Spleen (tissue), 11 donors: ENCODE measurements around the gene PRRX2. TPM values are rescaled to one million over a fixed set of nuclear protein-coding genes. Genes with fewer than 3 reads are reported as not detected.

ENCODE experiments used
- DNase-seq: peaks from one replicate; pipeline ENCODE4 v3.0.0-alpha.2; 2020
- H3K27ac ChIP-seq, 8 donors: fragments of 200-600 bp; sonication (generic) in 7 of 8; 1 replicate in 4 of 8; 2 replicates in 4 of 8; pipeline versions ENCODE4 v1.5.0 to v1.8.0; 2016 to 2021; ENCODE audit warnings: inconsistent platforms in 4 of 8, mild to moderate bottlenecking in 4 of 8, moderate library complexity in 1 of 8
- H3K27me3 ChIP-seq, 7 donors: fragments of 200-600 bp; sonication (generic) in 6 of 7; replicated peaks in 1 of 7; 1 replicate in 4 of 7; 2 replicates in 3 of 7; pipeline versions ENCODE4 v1.5.0 to v1.8.0; 2016 to 2021; ENCODE audit warnings: inconsistent platforms in 3 of 7, mild to moderate bottlenecking in 1 of 7
- H3K36me3 ChIP-seq, 6 donors: fragments of 200-600 bp; sonication (generic) in 5 of 6; 1 replicate in 4 of 6; 2 replicates in 2 of 6; pipeline versions ENCODE4 v1.5.0 to v1.8.0; 2016 to 2021; ENCODE audit warnings: inconsistent platforms in 2 of 6
- H3K4me1 ChIP-seq, 6 donors: fragments of 200-600 bp; sonication (generic) in 5 of 6; 1 replicate in 3 of 6; 2 replicates in 3 of 6; pipeline versions ENCODE4 v1.5.0 to v1.8.0; 2016 to 2021; ENCODE audit warnings: inconsistent platforms in 3 of 6
- H3K4me3 ChIP-seq, 8 donors: fragments of 200-600 bp; sonication (generic) in 7 of 8; 1 replicate in 4 of 8; 2 replicates in 4 of 8; pipeline versions ENCODE4 v1.5.0 to v1.8.0; 2016 to 2021; ENCODE audit warnings: inconsistent platforms in 4 of 8, mild to moderate bottlenecking in 4 of 8, moderate library complexity in 2 of 8
- H3K9me3 ChIP-seq, 8 donors: fragments of 200-600 bp; sonication (generic) in 7 of 8; 1 replicate in 4 of 8; 2 replicates in 4 of 8; pipeline versions ENCODE4 v1.5.0 to v1.8.0; 2016 to 2021; ENCODE audit warnings: inconsistent platforms in 4 of 8
- POLR2A ChIP-seq, 3 donors: fragments of 450-650 bp; IDR thresholded peaks; one replicate each; pipeline ENCODE4 v1.5.1; 2017; ENCODE audit warnings: antibody characterized with exemption in 3 of 3, mild to moderate bottlenecking in 1 of 3
- POLR2AphosphoS5 ChIP-seq, 3 donors: sonication (generic); formaldehyde crosslinking; IDR thresholded peaks; one replicate each; pipeline ENCODE4 v1.5.1; 2017; ENCODE audit warnings: antibody characterized with exemption in 3 of 3
- WGBS, 5 donors: extraction: QIAGEN DNeasy Blood & Tissue Kit in 3 of 5; methylation state at CpG; one replicate each; pipeline versions ENCODE4 v1.1.5 to v1.1.7; 2013 to 2018; 5-methylcytosine and 5-hydroxymethylcytosine counted together
- intact Hi-C: fragments of 100-400 bp; cut with DNase I; formaldehyde crosslinking; loops from one replicate; pipeline ENCODE4 v1.15.0; 2023; ENCODE audit warnings: low total_unique reads
- polyA plus RNA-seq, 3 donors: library from polyadenylated mRNA; stranded (reverse); fragments of 200-250 nt; gene quantifications; one replicate each; pipeline ENCODE4 v1.2.1, GENCODE V29; 2013
- total RNA-seq, 7 donors: library from RNA; depleted of rRNA in 3 of 7; stranded (reverse); fragments of >200 nt in 3 of 7; fragmentation: NEBNext Ultra II Directional in 4 of 7; extraction: Animal tissue kit (Norgen Biotek cat#: 25700) in 4 of 7; gene quantifications; one replicate each; pipeline versions ENCODE4 v1.1.0 to v1.2.1, GENCODE V29; 2016 to 2021
- TF ChIP-seq, protein P1 (sequence below), 11 experiments: fragments of 200-600 bp in 7 of 11; fragments of 450-650 bp in 4 of 11; sonication (generic) in 4 of 11; IDR thresholded peaks in 8 of 11; conservative IDR thresholded peaks in 3 of 11; 1 replicate in 7 of 11; 2 replicates in 4 of 11; pipeline versions ENCODE4 v1.4.0 to v1.8.0; 2016 to 2021; ENCODE audit warnings: antibody characterized with exemption in 11 of 11, inconsistent platforms in 4 of 11, mild to moderate bottlenecking in 1 of 11
- donor health status: healthy with polysubstance abuse.
- donor health status: DM: no; HTN: no; CAD: no; lungs with moderate emphysema.
- donor health status: DM: no; HTN: no; CAD: no.
- donor health status: Bipolar disorder and iron deficiency.
- donor health status: healthy.
- donor health status: DM: no; HTN: no; CAD: no.
- donor health status: DM: yes; HTN: yes; CAD: no.

The PRRX2 gene
- total and polyA plus RNA-seq, 10 donors = 0.32 to 1.5 (median 0.54) TPM; not detected in 5

GRCh38 chr9:129749575-129749974, 84.1 kb downstream of the PRRX2 start:
- peaks cover 0 to 18% (median 11%) of the 10 kb centered on the region in 6 donors for H3K4me1 ChIP-seq
- intact Hi-C loops = no loop called here
- no peaks in the 10 kb centered on the region for H3K9me3 ChIP-seq
- H3K4me3 ChIP-seq = no peak overlapping the region
- TF ChIP-seq, protein P1, sequence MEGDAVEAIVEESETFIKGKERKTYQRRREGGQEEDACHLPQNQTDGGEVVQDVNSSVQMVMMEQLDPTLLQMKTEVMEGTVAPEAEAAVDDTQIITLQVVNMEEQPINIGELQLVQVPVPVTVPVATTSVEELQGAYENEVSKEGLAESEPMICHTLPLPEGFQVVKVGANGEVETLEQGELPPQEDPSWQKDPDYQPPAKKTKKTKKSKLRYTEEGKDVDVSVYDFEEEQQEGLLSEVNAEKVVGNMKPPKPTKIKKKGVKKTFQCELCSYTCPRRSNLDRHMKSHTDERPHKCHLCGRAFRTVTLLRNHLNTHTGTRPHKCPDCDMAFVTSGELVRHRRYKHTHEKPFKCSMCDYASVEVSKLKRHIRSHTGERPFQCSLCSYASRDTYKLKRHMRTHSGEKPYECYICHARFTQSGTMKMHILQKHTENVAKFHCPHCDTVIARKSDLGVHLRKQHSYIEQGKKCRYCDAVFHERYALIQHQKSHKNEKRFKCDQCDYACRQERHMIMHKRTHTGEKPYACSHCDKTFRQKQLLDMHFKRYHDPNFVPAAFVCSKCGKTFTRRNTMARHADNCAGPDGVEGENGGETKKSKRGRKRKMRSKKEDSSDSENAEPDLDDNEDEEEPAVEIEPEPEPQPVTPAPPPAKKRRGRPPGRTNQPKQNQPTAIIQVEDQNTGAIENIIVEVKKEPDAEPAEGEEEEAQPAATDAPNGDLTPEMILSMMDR (IDR thresholded peaks at IDR 0.05 in 8 of 11, conservative IDR thresholded peaks at IDR 0.05 in 3 of 11) = no peak
- TF ChIP-seq POLR2A (IDR thresholded peaks at IDR 0.05) (no peak), POLR2AphosphoS5 (IDR thresholded peaks at IDR 0.05) (no peak)
- H3K36me3 ChIP-seq = no peaks in the 10 kb centered on the region
- WGBS, 5 donors = 88 to 95% (median 91%) methylated on average over 6 of the region's 6 CpGs
- peaks cover 0 to 24% (median 0%) of the 10 kb centered on the region in 7 donors for H3K27me3 ChIP-seq
- no peak for DNase-seq
- H3K27ac ChIP-seq = no peak overlapping the region

DNA sequence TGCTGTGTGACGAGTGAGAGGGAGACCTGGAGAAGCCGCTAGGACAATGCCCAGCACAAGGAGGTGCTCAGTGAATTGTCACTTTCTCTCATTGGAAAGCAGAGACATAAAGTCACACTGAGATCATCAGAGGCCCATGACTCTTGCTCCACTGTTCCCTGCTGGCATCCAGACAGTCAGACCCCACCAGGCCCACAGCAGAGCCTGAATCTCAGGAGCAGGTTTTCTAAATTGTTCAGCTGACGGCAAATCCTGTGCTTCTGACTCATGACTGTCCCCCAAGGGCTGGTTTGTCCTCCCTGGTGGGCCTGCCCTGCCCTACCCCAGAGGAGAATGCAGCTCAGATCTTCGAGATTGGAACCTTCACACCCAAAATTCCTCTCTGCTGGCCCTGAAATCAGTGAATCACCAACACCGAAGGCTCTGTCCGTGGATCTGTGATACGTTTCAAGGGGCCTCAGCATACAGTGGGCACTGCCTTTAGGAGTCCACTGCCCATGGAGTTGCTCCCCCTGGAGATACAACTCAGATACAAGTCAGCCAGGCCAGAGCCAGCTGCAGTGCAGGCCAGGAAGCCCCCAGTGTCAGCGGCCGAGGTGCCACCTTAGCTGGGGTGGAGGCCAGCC, 84.7 kb downstream of the PRRX2 start:
- no peak overlapping the region for H3K4me3 ChIP-seq
- TF ChIP-seq, protein P1 (IDR thresholded peaks at IDR 0.05 in 8 of 11, conservative IDR thresholded peaks at IDR 0.05 in 3 of 11) = no peak
- TF ChIP-seq POLR2A (IDR thresholded peaks at IDR 0.05) = no peak
- no peak for TF ChIP-seq POLR2AphosphoS5 (IDR thresholded peaks at IDR 0.05)
- WGBS, 5 donors = 88 to 94% (median 90%) methylated on average over 9 of the region's 9 CpGs
- no peak overlapping the region for H3K27ac ChIP-seq
- peaks cover 0 to 24% (median 0%) of the 10 kb centered on the region in 7 donors for H3K27me3 ChIP-seq
- H3K4me1 ChIP-seq = peaks cover 0 to 18% (median 11%) of the 10 kb centered on the region in 6 donors
- DNase-seq = no peak
- H3K9me3 ChIP-seq = no peaks in the 10 kb centered on the region
- intact Hi-C loops = no loop called here
- H3K36me3 ChIP-seq = no peaks in the 10 kb centered on the region

DNA sequence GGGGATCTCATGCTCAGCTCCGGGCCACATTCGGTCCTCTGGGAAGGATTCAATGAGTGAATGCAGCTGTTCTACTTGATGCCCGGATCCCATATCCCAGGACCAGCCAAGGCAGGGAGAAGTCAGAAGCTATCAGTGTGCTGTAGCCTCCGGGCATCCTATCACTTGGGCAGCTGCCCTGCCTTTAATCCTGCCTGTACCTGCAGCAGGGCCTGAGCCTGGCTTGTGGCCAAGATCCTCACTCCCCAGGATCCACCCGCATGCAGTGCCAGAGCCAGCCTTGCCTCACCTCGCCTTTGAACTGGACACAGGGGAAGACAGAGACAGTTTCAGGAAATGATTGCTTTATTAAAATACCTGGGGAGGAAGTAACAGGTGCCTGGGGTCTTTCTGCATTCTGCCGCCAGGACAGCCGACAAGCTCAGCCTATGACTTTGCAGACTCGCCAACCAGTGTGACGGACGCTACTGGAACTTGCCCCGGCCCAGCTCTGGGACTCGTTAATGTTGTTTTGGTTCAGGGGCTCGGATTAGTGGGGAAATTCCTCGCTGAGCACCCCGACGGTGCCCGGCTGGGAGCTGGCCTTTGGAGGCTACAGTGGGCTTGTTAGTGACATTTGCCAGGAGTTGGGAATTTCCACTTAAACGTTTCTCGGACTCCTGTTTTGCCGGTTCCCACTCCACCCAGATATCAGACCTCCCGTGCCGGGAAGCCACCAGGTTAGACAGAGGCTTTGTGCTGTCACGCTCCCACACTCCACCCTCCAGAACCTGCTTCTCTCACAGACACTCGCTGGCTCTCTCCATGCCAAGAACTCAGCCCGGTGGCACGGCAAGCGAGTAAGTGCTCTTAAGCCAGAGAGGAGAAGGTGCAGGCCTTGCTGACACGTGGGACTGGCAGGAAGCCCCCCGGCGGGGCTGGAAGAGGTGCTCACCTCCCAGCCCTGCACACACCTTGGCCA, 86.7 kb downstream of the PRRX2 start:
- H3K4me3 ChIP-seq = peak overlapping the region in 4 of 8 donors; percentile 8 to 50 (median 23)
- 56 to 68% (median 62%) methylated on average over 23 to 31 of the region's 31 CpGs for WGBS, 5 donors
- no peaks in the 10 kb centered on the region for H3K36me3 ChIP-seq
- H3K27ac ChIP-seq = peak overlapping the region in 4 of 8 donors; percentile 2 to 21 (median 12)
- intact Hi-C loops = no loop called here
- TF ChIP-seq, protein P1 (IDR thresholded peaks at IDR 0.05 in 8 of 11, conservative IDR thresholded peaks at IDR 0.05 in 3 of 11) = no peak
- peaks cover 2 to 28% (median 18%) of the 10 kb centered on the region in 6 donors for H3K4me1 ChIP-seq
- DNase-seq = no peak
- H3K27me3 ChIP-seq = peaks cover 0 to 24% (median 0%) of the 10 kb centered on the region in 7 donors
- H3K9me3 ChIP-seq = no peaks in the 10 kb centered on the region
